HEK293 (cell line): Measurements from ENCODE around the gene RNASET2.
A peak's percentile ranks its signal among the peaks of the same experiment; 100 is the strongest.

Source experiments
- GLIS2 ChIP-seq: fragments of 450-650 bp; formaldehyde crosslinking; IDR thresholded peaks from 2 replicates; pipeline ENCODE4 v1.5.1; 2016; ENCODE audit warnings: missing biosample characterization, missing genetic modification characterization
- KLF7 ChIP-seq: fragments of 450-650 bp; formaldehyde crosslinking; IDR thresholded peaks from 2 replicates; pipeline ENCODE4 v1.5.1; 2016; ENCODE audit warnings: missing biosample characterization, missing genetic modification characterization, borderline replicate concordance
- MZF1 ChIP-seq: fragments of 450-650 bp; formaldehyde crosslinking; IDR thresholded peaks from 2 replicates; pipeline ENCODE4 v1.5.1; 2017; ENCODE audit warnings: missing biosample characterization, missing genetic modification characterization, borderline replicate concordance
- SETDB1 ChIP-seq: IDR thresholded peaks from one replicate; pipeline ENCODE4 v1.6.1; 2017; ENCODE audit warnings: mild to moderate bottlenecking, low read length, moderate library complexity, mixed read lengths; ENCODE audit not compliant: insufficient read length
- YY1 ChIP-seq: fragments of 450-650 bp; formaldehyde crosslinking; IDR thresholded peaks from 2 replicates; pipeline ENCODE4 v1.5.1; 2018; ENCODE audit warnings: missing biosample characterization, missing genetic modification characterization
- ZBTB11 ChIP-seq: fragments of 450-650 bp; formaldehyde crosslinking; conservative IDR thresholded peaks from 2 replicates; pipeline ENCODE4 v1.5.1; 2016; ENCODE audit warnings: low read depth, missing biosample characterization, missing genetic modification characterization
- ZBTB17 ChIP-seq: fragments of 450-650 bp; formaldehyde crosslinking; IDR thresholded peaks from 2 replicates; pipeline ENCODE4 v1.5.1; 2016; ENCODE audit warnings: missing biosample characterization, missing genetic modification characterization
- ZBTB21 ChIP-seq: fragments of 450-650 bp; formaldehyde crosslinking; IDR thresholded peaks from 2 replicates; pipeline ENCODE4 v1.5.1; 2017; ENCODE audit warnings: missing biosample characterization, missing genetic modification characterization
- ZBTB26 ChIP-seq: fragments of 450-650 bp; formaldehyde crosslinking; optimal IDR thresholded peaks from 2 replicates; pipeline ENCODE3; 2016; ENCODE audit warnings: missing biosample characterization, mild to moderate bottlenecking, missing genetic modification characterization
- ZBTB8A ChIP-seq: fragments of 450-650 bp; formaldehyde crosslinking; IDR thresholded peaks from 2 replicates; pipeline ENCODE4 v1.5.1; 2016; ENCODE audit warnings: missing biosample characterization, missing genetic modification characterization
- ZFP3 ChIP-seq: fragments of 450-650 bp; formaldehyde crosslinking; IDR thresholded peaks from 2 replicates; pipeline ENCODE4 v1.5.1; 2016; ENCODE audit warnings: low read depth, missing biosample characterization, missing genetic modification characterization
- ZNF112 ChIP-seq: fragments of 450-650 bp; formaldehyde crosslinking; IDR thresholded peaks from 2 replicates; pipeline ENCODE4 v1.5.0; 2017; ENCODE audit warnings: missing biosample characterization, missing genetic modification characterization
- ZNF157 ChIP-seq: fragments of 450-650 bp; formaldehyde crosslinking; IDR thresholded peaks from 2 replicates; pipeline ENCODE4 v1.5.1; 2016; ENCODE audit warnings: missing biosample characterization, missing genetic modification characterization
- ZNF23 ChIP-seq: fragments of 450-650 bp; formaldehyde crosslinking; IDR thresholded peaks from 2 replicates; pipeline ENCODE4 v1.5.1; 2016; ENCODE audit warnings: missing biosample characterization, missing genetic modification characterization, borderline replicate concordance
- ZNF404 ChIP-seq: fragments of 450-650 bp; formaldehyde crosslinking; IDR thresholded peaks from 2 replicates; pipeline ENCODE4 v1.5.1; 2017; ENCODE audit warnings: missing biosample characterization, missing genetic modification characterization
- ZNF423 ChIP-seq: fragments of 450-650 bp; formaldehyde crosslinking; IDR thresholded peaks from 2 replicates; pipeline ENCODE4 v1.5.1; 2016; ENCODE audit warnings: missing biosample characterization, missing genetic modification characterization
- ZNF514 ChIP-seq: fragments of 450-650 bp; formaldehyde crosslinking; IDR thresholded peaks from 2 replicates; pipeline ENCODE4 v1.5.1; 2016; ENCODE audit warnings: missing biosample characterization, missing genetic modification characterization
- ZNF561 ChIP-seq: fragments of 450-650 bp; IDR thresholded peaks from 2 replicates; pipeline ENCODE4 v1.5.1; 2018; ENCODE audit warnings: missing biosample characterization, missing genetic modification characterization, borderline replicate concordance
- ZNF610 ChIP-seq: fragments of 450-650 bp; formaldehyde crosslinking; IDR thresholded peaks from 2 replicates; pipeline ENCODE4 v1.5.1; 2016; ENCODE audit warnings: missing biosample characterization, missing genetic modification characterization, borderline replicate concordance
- ZNF629 ChIP-seq: fragments of 450-650 bp; formaldehyde crosslinking; IDR thresholded peaks from 2 replicates; pipeline ENCODE4 v1.5.1; 2017; ENCODE audit warnings: missing biosample characterization, missing genetic modification characterization
- ZNF654 ChIP-seq: fragments of 450-650 bp; formaldehyde crosslinking; IDR thresholded peaks from 2 replicates; pipeline ENCODE4 v1.5.1; 2016; ENCODE audit warnings: low read depth, missing biosample characterization, missing genetic modification characterization
- ZSCAN30 ChIP-seq: fragments of 450-650 bp; IDR thresholded peaks from 2 replicates; pipeline ENCODE4 v1.5.1; 2018; ENCODE audit warnings: missing biosample characterization, mild to moderate bottlenecking, missing genetic modification characterization, moderate library complexity
- TF ChIP-seq, protein P1 (sequence below): fragments of 450-650 bp; formaldehyde crosslinking; IDR thresholded peaks from 2 replicates; pipeline ENCODE4 v1.5.1; 2016; ENCODE audit warnings: missing biosample characterization, missing genetic modification characterization
- TF ChIP-seq, protein P2 (sequence below): fragments of 450-650 bp; formaldehyde crosslinking; IDR thresholded peaks from 2 replicates; pipeline ENCODE4 v1.5.1; 2017; ENCODE audit warnings: missing biosample characterization, mild to moderate bottlenecking, missing genetic modification characterization, moderate library complexity
- TF ChIP-seq, protein P3 (sequence below): fragments of 450-650 bp; formaldehyde crosslinking; IDR thresholded peaks from 2 replicates; pipeline ENCODE4 v1.5.1; 2016; ENCODE audit warnings: missing biosample characterization, missing genetic modification characterization
- TF ChIP-seq, protein P4 (sequence below): fragments of 450-650 bp; formaldehyde crosslinking; IDR thresholded peaks from 2 replicates; pipeline ENCODE4 v1.5.1; 2016; ENCODE audit warnings: missing biosample characterization, missing genetic modification characterization

RNASET2 gene

GRCh38 chr6:166956444-166957086 lies at the start of gene RNASET2 (continued):
- TF ChIP-seq, protein P1, sequence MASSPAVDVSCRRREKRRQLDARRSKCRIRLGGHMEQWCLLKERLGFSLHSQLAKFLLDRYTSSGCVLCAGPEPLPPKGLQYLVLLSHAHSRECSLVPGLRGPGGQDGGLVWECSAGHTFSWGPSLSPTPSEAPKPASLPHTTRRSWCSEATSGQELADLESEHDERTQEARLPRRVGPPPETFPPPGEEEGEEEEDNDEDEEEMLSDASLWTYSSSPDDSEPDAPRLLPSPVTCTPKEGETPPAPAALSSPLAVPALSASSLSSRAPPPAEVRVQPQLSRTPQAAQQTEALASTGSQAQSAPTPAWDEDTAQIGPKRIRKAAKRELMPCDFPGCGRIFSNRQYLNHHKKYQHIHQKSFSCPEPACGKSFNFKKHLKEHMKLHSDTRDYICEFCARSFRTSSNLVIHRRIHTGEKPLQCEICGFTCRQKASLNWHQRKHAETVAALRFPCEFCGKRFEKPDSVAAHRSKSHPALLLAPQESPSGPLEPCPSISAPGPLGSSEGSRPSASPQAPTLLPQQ (tag by site-specific recombination): no peak
- no peak for TF ChIP-seq ZNF404 (tag by site-specific recombination)
- TF ChIP-seq ZNF514 (tag by site-specific recombination): no peak
- no peak for TF ChIP-seq MZF1
- TF ChIP-seq ZNF157 (tag by site-specific recombination): no peak
- TF ChIP-seq ZNF561: no peak
- TF ChIP-seq ZBTB11 (tag by site-specific recombination): 0 out of 2 replicates have a peak, but pooled peaks have one; percentile 17
- TF ChIP-seq ZNF23 (tag by site-specific recombination): no peak
- TF ChIP-seq ZSCAN30: peak; percentile 5; the same call in 1 of the 2 replicates
- TF ChIP-seq, protein P2, sequence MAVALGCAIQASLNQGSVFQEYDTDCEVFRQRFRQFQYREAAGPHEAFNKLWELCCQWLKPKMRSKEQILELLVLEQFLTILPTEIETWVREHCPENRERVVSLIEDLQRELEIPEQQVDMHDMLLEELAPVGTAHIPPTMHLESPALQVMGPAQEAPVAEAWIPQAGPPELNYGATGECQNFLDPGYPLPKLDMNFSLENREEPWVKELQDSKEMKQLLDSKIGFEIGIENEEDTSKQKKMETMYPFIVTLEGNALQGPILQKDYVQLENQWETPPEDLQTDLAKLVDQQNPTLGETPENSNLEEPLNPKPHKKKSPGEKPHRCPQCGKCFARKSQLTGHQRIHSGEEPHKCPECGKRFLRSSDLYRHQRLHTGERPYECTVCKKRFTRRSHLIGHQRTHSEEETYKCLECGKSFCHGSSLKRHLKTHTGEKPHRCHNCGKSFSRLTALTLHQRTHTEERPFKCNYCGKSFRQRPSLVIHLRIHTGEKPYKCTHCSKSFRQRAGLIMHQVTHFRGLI: no peak
- no peak for TF ChIP-seq ZNF112
- TF ChIP-seq, protein P3, sequence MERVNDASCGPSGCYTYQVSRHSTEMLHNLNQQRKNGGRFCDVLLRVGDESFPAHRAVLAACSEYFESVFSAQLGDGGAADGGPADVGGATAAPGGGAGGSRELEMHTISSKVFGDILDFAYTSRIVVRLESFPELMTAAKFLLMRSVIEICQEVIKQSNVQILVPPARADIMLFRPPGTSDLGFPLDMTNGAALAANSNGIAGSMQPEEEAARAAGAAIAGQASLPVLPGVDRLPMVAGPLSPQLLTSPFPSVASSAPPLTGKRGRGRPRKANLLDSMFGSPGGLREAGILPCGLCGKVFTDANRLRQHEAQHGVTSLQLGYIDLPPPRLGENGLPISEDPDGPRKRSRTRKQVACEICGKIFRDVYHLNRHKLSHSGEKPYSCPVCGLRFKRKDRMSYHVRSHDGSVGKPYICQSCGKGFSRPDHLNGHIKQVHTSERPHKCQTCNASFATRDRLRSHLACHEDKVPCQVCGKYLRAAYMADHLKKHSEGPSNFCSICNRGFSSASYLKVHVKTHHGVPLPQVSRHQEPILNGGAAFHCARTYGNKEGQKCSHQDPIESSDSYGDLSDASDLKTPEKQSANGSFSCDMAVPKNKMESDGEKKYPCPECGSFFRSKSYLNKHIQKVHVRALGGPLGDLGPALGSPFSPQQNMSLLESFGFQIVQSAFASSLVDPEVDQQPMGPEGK (tag by site-specific recombination): 0 out of 2 replicates have a peak, but pooled peaks have one; percentile 30
- TF ChIP-seq ZFP3 (tag by site-specific recombination): no peak
- peak; percentile 74; the same call in 1 of the 2 replicates for TF ChIP-seq ZBTB17
- no peak for TF ChIP-seq ZNF654 (tag by site-specific recombination)
- 0 out of 2 replicates have a peak, but pooled peaks have one; percentile 38 for TF ChIP-seq KLF7 (tag by site-specific recombination)
- TF ChIP-seq ZNF629: no peak
- peak; percentile 9; the same call in 1 of the 2 replicates for TF ChIP-seq ZBTB8A
- TF ChIP-seq SETDB1: no peak
- TF ChIP-seq, protein P4, sequence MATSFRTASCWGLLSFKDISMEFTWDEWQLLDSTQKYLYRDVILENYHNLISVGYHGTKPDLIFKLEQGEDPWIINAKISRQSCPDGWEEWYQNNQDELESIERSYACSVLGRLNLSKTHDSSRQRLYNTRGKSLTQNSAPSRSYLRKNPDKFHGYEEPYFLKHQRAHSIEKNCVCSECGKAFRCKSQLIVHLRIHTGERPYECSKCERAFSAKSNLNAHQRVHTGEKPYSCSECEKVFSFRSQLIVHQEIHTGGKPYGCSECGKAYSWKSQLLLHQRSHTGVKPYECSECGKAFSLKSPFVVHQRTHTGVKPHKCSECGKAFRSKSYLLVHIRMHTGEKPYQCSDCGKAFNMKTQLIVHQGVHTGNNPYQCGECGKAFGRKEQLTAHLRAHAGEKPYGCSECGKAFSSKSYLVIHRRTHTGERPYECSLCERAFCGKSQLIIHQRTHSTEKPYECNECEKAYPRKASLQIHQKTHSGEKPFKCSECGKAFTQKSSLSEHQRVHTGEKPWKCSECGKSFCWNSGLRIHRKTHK (tag by site-specific recombination): no peak
- TF ChIP-seq ZNF610 (tag by site-specific recombination): 0 out of 2 replicates have a peak, but pooled peaks have one; percentile 6
- peak; percentile 84; the same call in 1 of the 2 replicates for TF ChIP-seq GLIS2
- TF ChIP-seq ZBTB21: no peak
- TF ChIP-seq YY1 (tag by site-specific recombination): no peak
- TF ChIP-seq ZNF423 (tag by site-specific recombination): peak; percentile 89
- TF ChIP-seq ZBTB26 (tag by site-specific recombination): peak; percentile 96
